HTERT RPE-1 (cell line): ENCODE data around the gene CORO1C.

Experiments
- in situ Hi-C: fragments of 300-500 bp; cut with MboI; formaldehyde crosslinking; loops from 4 replicates; pipeline ENCODE4 v1.14.3; 2020; ENCODE audit warnings: low sequenced_read_pairs

The CORO1C gene

GRCh38 chr12:108700833-108701541 is 30.3 kb downstream of the CORO1C start:
- in situ Hi-C loops, result no loop called here

- in situ Hi-C loops, result no loop called here
Measured at GRCh38 chr12:108699955-108700563, 31.3 kb downstream of the CORO1C start.

- in situ Hi-C loops, result no loop called here
Measured at GRCh38 chr12:108697905-108698304, 33.4 kb downstream of the CORO1C start.

- in situ Hi-C loops, result no loop called here
Measured at GRCh38 chr12:108696996-108697290, 34.4 kb downstream of the CORO1C start.

GRCh38 chr12:108696111-108696995 is 35.0 kb downstream of the CORO1C start:
- in situ Hi-C loops, result no loop called here

GRCh38 chr12:108694812-108695278 is 36.5 kb downstream of the CORO1C start:
- in situ Hi-C loops, result no loop called here

GRCh38 chr12:108693751-108694150 is 37.6 kb downstream of the CORO1C start:
- in situ Hi-C loops, result no loop called here

- in situ Hi-C loops, result no loop called here
Measured at GRCh38 chr12:108693186-108693730, 38.1 kb downstream of the CORO1C start.

- in situ Hi-C loops, result no loop called here
Measured at GRCh38 chr12:108691998-108692808, 39.1 kb downstream of the CORO1C start.

GRCh38 chr12:108691175-108691997 is 39.9 kb downstream of the CORO1C start:
- in situ Hi-C loops, result no loop called here

GRCh38 chr12:108690542-108691174 is 40.7 kb downstream of the CORO1C start:
- in situ Hi-C loops, result no loop called here

GRCh38 chr12:108690191-108690518 is 41.2 kb downstream of the CORO1C start:
- in situ Hi-C loops, result no loop called here

GRCh38 chr12:108689314-108690190 is 41.8 kb downstream of the CORO1C start:
- in situ Hi-C loops, result no loop called here

- in situ Hi-C loops, result no loop called here
Measured at GRCh38 chr12:108686780-108687179, 44.5 kb downstream of the CORO1C start.

GRCh38 chr12:108685469-108686260 is 45.7 kb downstream of the CORO1C start:
- in situ Hi-C loops, result no loop called here

GRCh38 chr12:108683906-108684556 is 47.3 kb downstream of the CORO1C start:
- in situ Hi-C loops, result no loop called here

- in situ Hi-C loops, result no loop called here
Measured at GRCh38 chr12:108681317-108681716, 50.0 kb downstream of the CORO1C start.
